Measurements from ENCODE around the gene ANKRD29.

DNA sequence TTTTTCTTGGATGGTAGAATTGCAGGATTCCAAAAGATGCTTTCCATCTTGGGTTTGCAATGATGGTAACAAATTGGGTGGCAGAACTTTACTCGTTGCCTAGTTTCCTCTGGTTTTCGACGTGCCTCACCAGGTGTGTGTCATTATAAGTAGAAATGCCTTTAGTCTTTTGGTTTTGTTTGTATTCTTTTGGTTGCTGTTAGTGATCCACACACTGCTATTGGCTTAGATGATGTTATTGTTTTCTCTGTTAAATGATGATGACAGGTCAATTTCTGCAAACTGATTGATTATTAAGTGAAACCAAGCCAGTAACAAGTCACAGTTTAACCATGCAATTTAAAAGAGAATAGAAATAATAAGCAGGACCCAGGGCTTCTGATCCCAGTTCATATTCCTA lies 20.4 kb upstream of the ANKRD29 start:
- TF ChIP-seq, protein P1, sequence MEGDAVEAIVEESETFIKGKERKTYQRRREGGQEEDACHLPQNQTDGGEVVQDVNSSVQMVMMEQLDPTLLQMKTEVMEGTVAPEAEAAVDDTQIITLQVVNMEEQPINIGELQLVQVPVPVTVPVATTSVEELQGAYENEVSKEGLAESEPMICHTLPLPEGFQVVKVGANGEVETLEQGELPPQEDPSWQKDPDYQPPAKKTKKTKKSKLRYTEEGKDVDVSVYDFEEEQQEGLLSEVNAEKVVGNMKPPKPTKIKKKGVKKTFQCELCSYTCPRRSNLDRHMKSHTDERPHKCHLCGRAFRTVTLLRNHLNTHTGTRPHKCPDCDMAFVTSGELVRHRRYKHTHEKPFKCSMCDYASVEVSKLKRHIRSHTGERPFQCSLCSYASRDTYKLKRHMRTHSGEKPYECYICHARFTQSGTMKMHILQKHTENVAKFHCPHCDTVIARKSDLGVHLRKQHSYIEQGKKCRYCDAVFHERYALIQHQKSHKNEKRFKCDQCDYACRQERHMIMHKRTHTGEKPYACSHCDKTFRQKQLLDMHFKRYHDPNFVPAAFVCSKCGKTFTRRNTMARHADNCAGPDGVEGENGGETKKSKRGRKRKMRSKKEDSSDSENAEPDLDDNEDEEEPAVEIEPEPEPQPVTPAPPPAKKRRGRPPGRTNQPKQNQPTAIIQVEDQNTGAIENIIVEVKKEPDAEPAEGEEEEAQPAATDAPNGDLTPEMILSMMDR (conservative IDR thresholded peaks at IDR 0.05; ENCODE audit: low read length): no peak
- no peak for TF ChIP-seq EZH2phosphoT487 (IDR thresholded peaks at IDR 0.05; ENCODE audit: borderline replicate concordance, low read depth, low read length)

Measured in OCI-LY7 (cell line).